Suprapubic skin (tissue), 4 donors: ENCODE data around the gene NRP2.

Experiments
- POLR2A ChIP-seq, 2 donors: fragments of 450-650 bp; IDR thresholded peaks; one replicate each; pipeline ENCODE4 v1.6.1; 2017; ENCODE audit warnings: antibody characterized with exemption in 2 of 2, mild to moderate bottlenecking in 2 of 2, moderate library complexity in 2 of 2
- POLR2AphosphoS5 ChIP-seq, 3 donors: sonication (generic); formaldehyde crosslinking; IDR thresholded peaks; one replicate each; pipeline ENCODE4 v1.6.1; 2017; ENCODE audit warnings: antibody characterized with exemption in 3 of 3
- TF ChIP-seq, protein P1 (sequence below), 2 donors: fragments of 200-600 bp in 1 of 2; fragments of 450-650 bp in 1 of 2; sonication (generic) in 1 of 2; IDR thresholded peaks; one replicate each; pipeline ENCODE4 v1.5.1; 2016 to 2019; ENCODE audit warnings: antibody characterized with exemption in 2 of 2, mild to moderate bottlenecking in 1 of 2, moderate library complexity in 1 of 2

DNA sequence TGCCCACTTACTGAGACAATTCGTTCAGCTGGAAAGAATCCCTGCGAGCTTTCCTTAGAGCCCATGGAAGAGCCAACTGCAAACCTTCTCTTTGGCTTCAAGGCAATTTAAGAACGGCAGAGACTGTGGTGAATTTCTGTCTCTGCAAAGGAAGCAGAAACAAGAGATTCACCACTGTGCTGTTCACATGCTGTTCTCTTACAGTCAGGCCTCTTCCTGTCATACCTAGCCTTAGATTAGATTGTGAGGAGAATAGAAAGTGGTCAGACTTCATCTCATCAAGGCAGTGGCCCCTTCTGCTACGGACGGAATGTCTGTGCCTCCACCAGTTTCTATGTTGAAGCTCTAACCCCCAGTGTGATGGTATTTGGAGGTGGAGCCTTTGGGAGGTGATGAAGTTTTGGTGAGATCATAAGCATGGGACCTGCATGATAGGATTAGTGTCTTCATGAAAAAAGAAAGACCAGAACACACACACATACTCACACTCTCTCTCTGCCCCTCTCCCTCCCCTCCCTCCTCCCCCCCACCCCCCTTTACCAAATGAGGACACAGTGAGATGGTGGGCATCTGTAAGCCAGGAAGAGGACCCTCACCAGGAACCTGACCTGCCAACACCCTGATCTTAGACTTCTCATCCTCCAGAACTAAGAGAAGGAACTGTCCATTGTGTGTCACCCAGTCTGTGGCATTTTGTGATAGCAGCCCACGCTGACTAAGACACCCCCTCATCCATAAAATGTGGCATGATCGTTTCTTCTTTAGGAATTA, 45.6 kb upstream of the NRP2 start:
- TF ChIP-seq POLR2A (IDR thresholded peaks at IDR 0.05) (no peak), POLR2AphosphoS5 (IDR thresholded peaks at IDR 0.05) (no peak)
- TF ChIP-seq, protein P1, sequence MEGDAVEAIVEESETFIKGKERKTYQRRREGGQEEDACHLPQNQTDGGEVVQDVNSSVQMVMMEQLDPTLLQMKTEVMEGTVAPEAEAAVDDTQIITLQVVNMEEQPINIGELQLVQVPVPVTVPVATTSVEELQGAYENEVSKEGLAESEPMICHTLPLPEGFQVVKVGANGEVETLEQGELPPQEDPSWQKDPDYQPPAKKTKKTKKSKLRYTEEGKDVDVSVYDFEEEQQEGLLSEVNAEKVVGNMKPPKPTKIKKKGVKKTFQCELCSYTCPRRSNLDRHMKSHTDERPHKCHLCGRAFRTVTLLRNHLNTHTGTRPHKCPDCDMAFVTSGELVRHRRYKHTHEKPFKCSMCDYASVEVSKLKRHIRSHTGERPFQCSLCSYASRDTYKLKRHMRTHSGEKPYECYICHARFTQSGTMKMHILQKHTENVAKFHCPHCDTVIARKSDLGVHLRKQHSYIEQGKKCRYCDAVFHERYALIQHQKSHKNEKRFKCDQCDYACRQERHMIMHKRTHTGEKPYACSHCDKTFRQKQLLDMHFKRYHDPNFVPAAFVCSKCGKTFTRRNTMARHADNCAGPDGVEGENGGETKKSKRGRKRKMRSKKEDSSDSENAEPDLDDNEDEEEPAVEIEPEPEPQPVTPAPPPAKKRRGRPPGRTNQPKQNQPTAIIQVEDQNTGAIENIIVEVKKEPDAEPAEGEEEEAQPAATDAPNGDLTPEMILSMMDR (IDR thresholded peaks at IDR 0.05): no peak
